Activated B cell treated with CpG ODN at 0.5 μM for 24 hours (primary cell): Measurements from ENCODE around the gene KCNC4. TPM values are rescaled to one million over a fixed set of nuclear protein-coding genes. Genes with fewer than 3 reads are reported as not detected.

Experiments
- ATAC-seq: fragments of 200-7000 bp; cut with Tn5 transposase; one replicate; pipeline ENCODE4 v1.10.0; 2021; ENCODE audit warnings: low read depth, mild to moderate bottlenecking, moderate library complexity
- CTCF ChIA-PET: fragments of 350-600 bp; sonication (Branson Sonifier 250); formaldehyde crosslinking; loops from one replicate; lab custom pipeline; 2021; ENCODE audit warnings: antibody characterized with exemption; lab: Charles Lee
- POLR2A ChIA-PET: fragments of 350-600 bp; sonication (Branson Sonifier 250); formaldehyde crosslinking; loops from one replicate; lab custom pipeline; 2021; ENCODE audit warnings: antibody characterized with exemption; lab: Charles Lee
- DNase-seq: peaks from one replicate; pipeline ENCODE4 v3.0.0; 2022
- H3K27ac Mint-ChIP-seq: one replicate; pipeline ENCODE4 v1.8.0; 2020; ENCODE audit warnings: mixed read lengths
- H3K27me3 Mint-ChIP-seq: one replicate; pipeline ENCODE4 v1.8.0; 2021; ENCODE audit warnings: mixed read lengths
- H3K36me3 Mint-ChIP-seq: one replicate; pipeline ENCODE4 v1.8.0; 2021; ENCODE audit warnings: low read depth, mixed read lengths
- H3K4me1 Mint-ChIP-seq: one replicate; pipeline ENCODE4 v1.8.0; 2021; ENCODE audit warnings: mixed read lengths
- H3K4me3 Mint-ChIP-seq: one replicate; pipeline ENCODE4 v1.8.0; 2020; ENCODE audit warnings: mild to moderate bottlenecking, mixed read lengths
- H3K9me3 Mint-ChIP-seq: one replicate; pipeline ENCODE4 v1.8.0; 2020; ENCODE audit warnings: mixed read lengths
- intact Hi-C: fragments of 100-400 bp; cut with micrococcal nuclease; formaldehyde crosslinking; loops from one replicate; pipeline ENCODE4 v1.15.1; 2024
- total RNA-seq: library from RNA; stranded (reverse); gene quantifications from 2 replicates; pipeline ENCODE4 v1.2.3, GENCODE V29; 2022
- TF ChIP-seq, protein P1 (sequence below): fragments of 200-600 bp; IDR thresholded peaks from one replicate; pipeline ENCODE4 v1.8.0; 2022; ENCODE audit warnings: antibody characterized with exemption, mild to moderate bottlenecking

The KCNC4 gene
- total RNA-seq, 1 donor from 2014 or later = 9.8 TPM

DNA sequence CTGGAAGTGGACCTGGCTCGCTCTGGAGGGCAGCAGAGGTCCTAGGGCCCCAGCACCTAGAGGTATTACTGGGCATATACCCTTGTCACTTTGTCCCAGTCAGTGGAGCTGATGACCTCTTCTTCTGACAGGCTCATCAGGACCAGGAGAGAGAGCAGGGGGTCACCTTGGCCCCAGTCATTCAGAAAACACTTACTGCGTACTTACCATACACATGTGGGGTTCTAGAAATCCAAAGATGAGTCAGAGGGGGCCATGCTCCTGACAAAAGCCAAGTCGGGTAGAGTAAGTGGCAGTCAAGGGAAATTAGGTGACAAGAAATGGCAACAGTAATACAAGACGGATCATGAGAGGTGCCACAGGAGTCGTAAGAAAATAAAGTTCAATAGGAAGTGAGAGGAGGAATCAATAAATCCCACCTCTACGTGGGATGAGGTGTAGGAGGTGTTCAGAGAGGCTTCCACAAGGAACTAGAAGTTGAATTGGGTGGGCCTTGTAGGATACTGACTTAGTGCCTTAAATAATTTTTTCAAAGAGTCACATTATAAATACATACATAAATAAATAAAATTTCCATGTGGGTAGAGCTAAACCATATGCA lies 6.8 kb downstream of the KCNC4 start:
- no peak for DNase-seq
- H3K9me3 Mint-ChIP-seq = no peaks in the 10 kb centered on the region
- intact Hi-C loops = no loop called here
- TF ChIP-seq, protein P1, sequence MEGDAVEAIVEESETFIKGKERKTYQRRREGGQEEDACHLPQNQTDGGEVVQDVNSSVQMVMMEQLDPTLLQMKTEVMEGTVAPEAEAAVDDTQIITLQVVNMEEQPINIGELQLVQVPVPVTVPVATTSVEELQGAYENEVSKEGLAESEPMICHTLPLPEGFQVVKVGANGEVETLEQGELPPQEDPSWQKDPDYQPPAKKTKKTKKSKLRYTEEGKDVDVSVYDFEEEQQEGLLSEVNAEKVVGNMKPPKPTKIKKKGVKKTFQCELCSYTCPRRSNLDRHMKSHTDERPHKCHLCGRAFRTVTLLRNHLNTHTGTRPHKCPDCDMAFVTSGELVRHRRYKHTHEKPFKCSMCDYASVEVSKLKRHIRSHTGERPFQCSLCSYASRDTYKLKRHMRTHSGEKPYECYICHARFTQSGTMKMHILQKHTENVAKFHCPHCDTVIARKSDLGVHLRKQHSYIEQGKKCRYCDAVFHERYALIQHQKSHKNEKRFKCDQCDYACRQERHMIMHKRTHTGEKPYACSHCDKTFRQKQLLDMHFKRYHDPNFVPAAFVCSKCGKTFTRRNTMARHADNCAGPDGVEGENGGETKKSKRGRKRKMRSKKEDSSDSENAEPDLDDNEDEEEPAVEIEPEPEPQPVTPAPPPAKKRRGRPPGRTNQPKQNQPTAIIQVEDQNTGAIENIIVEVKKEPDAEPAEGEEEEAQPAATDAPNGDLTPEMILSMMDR = no peak
- H3K36me3 Mint-ChIP-seq = no peaks in the 10 kb centered on the region
- H3K4me1 Mint-ChIP-seq = peaks cover 13% of the 10 kb centered on the region
- peaks cover 2% of the 10 kb centered on the region for H3K27me3 Mint-ChIP-seq
- ATAC-seq = no peak
- POLR2A ChIA-PET = no interaction called here
- no peak overlapping the region for H3K4me3 Mint-ChIP-seq
- CTCF ChIA-PET = interaction anchor here (1.3 kb wide), 1 partner anchor 9 kb away, joined by 4 read pairs; no protein-coding TSS in a partner anchor
- no peak overlapping the region for H3K27ac Mint-ChIP-seq

DNA sequence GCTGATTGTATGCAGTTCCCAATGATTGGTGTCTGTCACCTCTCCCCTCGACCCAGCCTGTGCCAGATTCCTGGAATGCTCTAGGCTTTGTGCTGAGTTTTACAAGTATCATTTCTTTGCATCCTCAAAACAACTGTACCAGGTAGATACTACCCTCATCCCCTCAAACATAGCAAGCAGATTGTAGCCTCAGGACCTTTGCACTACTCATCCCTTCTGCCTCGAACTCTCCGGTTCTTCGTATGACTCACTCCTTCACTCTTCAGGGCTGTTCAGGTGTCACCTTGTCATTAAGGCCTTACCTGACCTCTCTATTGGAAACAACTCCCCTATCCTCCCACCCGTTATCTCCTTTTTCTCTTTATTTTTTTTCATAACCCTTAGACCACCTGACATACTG lies 8.0 kb downstream of the KCNC4 start:
- Mint-ChIP-seq H3K36me3 (peaks cover 1% of the 10 kb centered on the region), H3K9me3 (no peaks in the 10 kb centered on the region), H3K27me3 (no peaks in the 10 kb centered on the region), H3K4me3 (no peak overlapping the region), H3K27ac (no peak overlapping the region), H3K4me1 (peaks cover 8% of the 10 kb centered on the region)
- DNase-seq = no peak
- intact Hi-C loops = no loop called here
- TF ChIP-seq, protein P1 = no peak
- no peak for ATAC-seq
- CTCF ChIA-PET = no interaction called here
- POLR2A ChIA-PET = no interaction called here

DNA sequence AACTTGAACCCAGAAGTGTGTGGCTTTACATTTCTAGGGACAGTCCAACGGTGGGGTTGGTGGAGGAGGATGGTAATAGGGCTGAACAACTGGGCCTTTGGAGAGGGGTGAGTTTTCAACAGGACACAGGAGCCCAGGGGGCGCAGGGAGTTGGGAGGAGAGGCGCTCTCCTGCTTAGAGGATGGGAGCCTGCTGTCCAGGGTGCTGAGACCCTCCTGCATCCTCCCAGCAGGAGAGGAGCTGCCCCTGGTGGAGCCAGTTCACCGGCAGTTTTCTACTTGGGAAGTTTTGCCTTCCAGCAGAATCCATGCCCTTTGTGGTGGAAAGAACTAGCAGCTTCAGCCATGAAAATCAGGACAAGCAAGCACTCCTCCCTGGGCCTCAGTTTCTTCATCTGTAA lies 8.6 kb downstream of the KCNC4 start:
- TF ChIP-seq, protein P1 = no peak
- H3K36me3 Mint-ChIP-seq = peaks cover 6% of the 10 kb centered on the region
- H3K4me1 Mint-ChIP-seq = peaks cover 2% of the 10 kb centered on the region
- no peaks in the 10 kb centered on the region for H3K27me3 Mint-ChIP-seq
- no peak overlapping the region for H3K27ac Mint-ChIP-seq
- H3K9me3 Mint-ChIP-seq = no peaks in the 10 kb centered on the region
- DNase-seq (no peak), ATAC-seq (no peak)
- CTCF ChIA-PET = interaction anchor here (1.1 kb wide), 1 partner anchor 277 kb away, joined by 4 read pairs; no protein-coding TSS in a partner anchor
- no peak overlapping the region for H3K4me3 Mint-ChIP-seq
- POLR2A ChIA-PET = no interaction called here
- intact Hi-C loops = no loop called here

DNA sequence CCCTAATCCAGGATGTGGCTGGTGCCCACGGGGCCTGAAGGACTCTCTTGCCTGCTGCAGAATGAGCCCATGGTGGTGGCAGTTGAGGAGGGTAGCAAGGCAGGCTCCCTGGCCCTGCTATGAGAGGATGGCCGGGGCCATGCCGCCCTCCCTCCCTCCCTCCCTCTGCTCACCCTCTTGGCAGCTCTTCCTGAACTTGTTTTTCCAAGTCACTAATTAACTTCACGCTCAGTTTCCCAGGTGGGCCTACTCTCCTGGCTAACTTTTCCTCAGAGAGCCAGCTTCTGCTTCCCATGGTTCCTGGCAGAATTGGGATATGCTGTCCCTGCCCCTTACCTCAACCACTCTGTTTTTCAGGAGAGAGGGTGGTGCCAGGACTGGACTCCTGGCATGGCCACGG lies 10.2 kb downstream of the KCNC4 start:
- TF ChIP-seq, protein P1 = no peak
- no peak for DNase-seq
- Mint-ChIP-seq H3K27me3 (no peaks in the 10 kb centered on the region), H3K4me3 (no peak overlapping the region), H3K27ac (no peak overlapping the region), H3K9me3 (no peaks in the 10 kb centered on the region), H3K36me3 (peaks cover 8% of the 10 kb centered on the region), H3K4me1 (no peaks in the 10 kb centered on the region)
- ChIA-PET POLR2A (no interaction called here), CTCF (interaction anchor here (1.0 to 1.2 kb wide), 2 partner anchors 13 to 92 kb away, joined by 3 to 5 read pairs; no protein-coding TSS in a partner anchor)
- ATAC-seq = no peak
- intact Hi-C loops = loop anchor here (5.0 kb wide), 1 partner anchor 72 kb away; no protein-coding TSS in a partner anchor

DNA sequence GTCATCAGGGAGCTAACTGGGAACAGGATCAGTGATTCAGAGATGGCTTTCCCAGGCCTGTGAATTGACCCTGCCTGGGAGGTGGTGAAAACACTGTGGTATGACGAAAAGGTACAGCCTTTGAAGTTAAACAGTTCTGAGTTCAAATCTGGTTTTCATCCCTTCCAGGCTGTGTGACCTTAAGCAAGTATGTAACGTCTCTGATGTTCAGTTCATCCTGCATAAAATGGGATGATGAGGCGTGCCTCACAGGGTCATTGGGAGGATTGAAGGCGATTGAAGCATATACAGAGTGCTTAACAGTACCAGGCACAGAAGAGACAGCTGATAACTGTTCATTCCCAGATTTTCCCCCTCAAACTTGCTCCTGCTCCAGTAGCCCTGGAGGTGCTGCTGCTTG lies 11.0 kb downstream of the KCNC4 start:
- Mint-ChIP-seq H3K9me3 (no peaks in the 10 kb centered on the region), H3K27me3 (no peaks in the 10 kb centered on the region), H3K27ac (no peak overlapping the region), H3K36me3 (peaks cover 8% of the 10 kb centered on the region), H3K4me1 (no peaks in the 10 kb centered on the region), H3K4me3 (no peak overlapping the region)
- no peak for ATAC-seq
- POLR2A ChIA-PET = no interaction called here
- no peak for DNase-seq
- CTCF ChIA-PET = no interaction called here
- intact Hi-C loops = loop anchor here (5.0 kb wide), 1 partner anchor 71 kb away; no protein-coding TSS in a partner anchor
- TF ChIP-seq, protein P1 = no peak
